ENCODE data around the gene OAF.
A peak's percentile ranks its signal among the peaks of the same experiment; 100 is the strongest.

Gene OAF

GRCh38 chr11:120182790-120183491 lies 27.9 kb upstream of the OAF start:
- no peak for DNase-seq
- Histone ChIP-seq H3K4me2 (ENCODE audit: insufficient read depth, low read length) (no peak overlapping the region), H2AFZ (ENCODE audit: low read depth, low read length) (no peak overlapping the region), H4K20me1 (ENCODE audit: insufficient read depth, low read length) (peaks cover 18% of the 10 kb centered on the region), H3K9ac (ENCODE audit: low read depth, low read length) (no peak overlapping the region), H3K4me1 (ENCODE audit: insufficient read depth, low read length) (no peaks in the 10 kb centered on the region), H3K27me3 (ENCODE audit: insufficient read depth, low read length, poor library complexity) (peaks cover 37% of the 10 kb centered on the region), H3K79me2 (ENCODE audit: insufficient read depth, low read length) (no peaks in the 10 kb centered on the region), H3K9me3 (ENCODE audit: insufficient read depth, low read length, severe bottlenecking) (no peaks in the 10 kb centered on the region), H3K36me3 (ENCODE audit: insufficient read depth, low read length) (no peaks in the 10 kb centered on the region), H3K27ac (ENCODE audit: low read length) (no peak overlapping the region), H3K4me3 (ENCODE audit: low read depth in 1 of 2, low read length in 2 of 2) (no peak overlapping the region)
- no peak for ATAC-seq (ENCODE audit: insufficient read depth, low read depth)
- TF ChIP-seq EZH2 (IDR thresholded peaks at IDR 0.05; ENCODE audit: borderline replicate concordance, low read depth, low read length, severe bottlenecking) (no peak), CTCF (IDR thresholded peaks at IDR 0.05; ENCODE audit: borderline replicate concordance, extremely low read depth, low read length, poor library complexity, severe bottlenecking) (peak; percentile 50)

- ATAC-seq (ENCODE audit: insufficient read depth, low read depth) (no peak), DNase-seq (no peak)
- H3K9me3 ChIP-seq (ENCODE audit: insufficient read depth, low read length, severe bottlenecking): no peaks in the 10 kb centered on the region
- no peak overlapping the region for H3K4me2 ChIP-seq (ENCODE audit: insufficient read depth, low read length)
- H4K20me1 ChIP-seq (ENCODE audit: insufficient read depth, low read length): peaks cover 18% of the 10 kb centered on the region
- H3K79me2 ChIP-seq (ENCODE audit: insufficient read depth, low read length): no peaks in the 10 kb centered on the region
- no peaks in the 10 kb centered on the region for H3K4me1 ChIP-seq (ENCODE audit: insufficient read depth, low read length)
- no peak for TF ChIP-seq EZH2 (IDR thresholded peaks at IDR 0.05; ENCODE audit: borderline replicate concordance, low read depth, low read length, severe bottlenecking)
- no peak overlapping the region for H3K9ac ChIP-seq (ENCODE audit: low read depth, low read length)
- no peak overlapping the region for H3K4me3 ChIP-seq (ENCODE audit: low read depth in 1 of 2, low read length in 2 of 2)
- H3K27me3 ChIP-seq (ENCODE audit: insufficient read depth, low read length, poor library complexity): peaks cover 40% of the 10 kb centered on the region
- no peak overlapping the region for H3K27ac ChIP-seq (ENCODE audit: low read length)
- H2AFZ ChIP-seq (ENCODE audit: low read depth, low read length): no peak overlapping the region
- no peaks in the 10 kb centered on the region for H3K36me3 ChIP-seq (ENCODE audit: insufficient read depth, low read length)
Measured at GRCh38 chr11:120183701-120184141, 27.1 kb upstream of the OAF start.

GRCh38 chr11:120184371-120184945 lies 26.4 kb upstream of the OAF start:
- Histone ChIP-seq H3K36me3 (ENCODE audit: insufficient read depth, low read length) (no peaks in the 10 kb centered on the region), H3K79me2 (ENCODE audit: insufficient read depth, low read length) (no peaks in the 10 kb centered on the region), H3K9me3 (ENCODE audit: insufficient read depth, low read length, severe bottlenecking) (no peaks in the 10 kb centered on the region), H2AFZ (ENCODE audit: low read depth, low read length) (no peak overlapping the region), H3K9ac (ENCODE audit: low read depth, low read length) (no peak overlapping the region), H3K4me2 (ENCODE audit: insufficient read depth, low read length) (no peak overlapping the region), H3K4me3 (ENCODE audit: low read depth in 1 of 2, low read length in 2 of 2) (no peak overlapping the region), H3K27ac (ENCODE audit: low read length) (no peak overlapping the region), H3K4me1 (ENCODE audit: insufficient read depth, low read length) (no peaks in the 10 kb centered on the region), H4K20me1 (ENCODE audit: insufficient read depth, low read length) (peaks cover 18% of the 10 kb centered on the region), H3K27me3 (ENCODE audit: insufficient read depth, low read length, poor library complexity) (peaks cover 42% of the 10 kb centered on the region)
- no peak for DNase-seq
- ATAC-seq (ENCODE audit: insufficient read depth, low read depth): no peak
- TF ChIP-seq EZH2 (IDR thresholded peaks at IDR 0.05; ENCODE audit: borderline replicate concordance, low read depth, low read length, severe bottlenecking) (no peak), CTCF (IDR thresholded peaks at IDR 0.05; ENCODE audit: borderline replicate concordance, extremely low read depth, low read length, poor library complexity, severe bottlenecking) (no peak)

GRCh38 chr11:120184946-120185705 lies 25.7 kb upstream of the OAF start:
- no peaks in the 10 kb centered on the region for H3K36me3 ChIP-seq (ENCODE audit: insufficient read depth, low read length)
- H3K9me3 ChIP-seq (ENCODE audit: insufficient read depth, low read length, severe bottlenecking): no peaks in the 10 kb centered on the region
- DNase-seq (no peak), ATAC-seq (ENCODE audit: insufficient read depth, low read depth) (no peak)
- H2AFZ ChIP-seq (ENCODE audit: low read depth, low read length): no peak overlapping the region
- H3K27me3 ChIP-seq (ENCODE audit: insufficient read depth, low read length, poor library complexity): peaks cover 46% of the 10 kb centered on the region
- TF ChIP-seq CTCF (IDR thresholded peaks at IDR 0.05; ENCODE audit: borderline replicate concordance, extremely low read depth, low read length, poor library complexity, severe bottlenecking) (no peak), EZH2 (IDR thresholded peaks at IDR 0.05; ENCODE audit: borderline replicate concordance, low read depth, low read length, severe bottlenecking) (no peak)
- no peak overlapping the region for H3K4me3 ChIP-seq (ENCODE audit: low read depth in 1 of 2, low read length in 2 of 2)
- H3K79me2 ChIP-seq (ENCODE audit: insufficient read depth, low read length): no peaks in the 10 kb centered on the region
- no peak overlapping the region for H3K9ac ChIP-seq (ENCODE audit: low read depth, low read length)
- no peaks in the 10 kb centered on the region for H3K4me1 ChIP-seq (ENCODE audit: insufficient read depth, low read length)
- no peak overlapping the region for H3K4me2 ChIP-seq (ENCODE audit: insufficient read depth, low read length)
- no peak overlapping the region for H3K27ac ChIP-seq (ENCODE audit: low read length)
- peaks cover 18% of the 10 kb centered on the region for H4K20me1 ChIP-seq (ENCODE audit: insufficient read depth, low read length)

Data from DND-41 (cell line).